ENCODE results near the gene TMEFF1. TPM values are rescaled to one million over a fixed set of nuclear protein-coding genes. Genes with fewer than 3 reads are reported as not detected.

The TMEFF1 gene
- total RNA-seq, 1 donor from 2014 or later = 9.1 TPM

- DNase-seq (ENCODE audit: extremely low spot score, unreplicated experiment) = no peak
- peaks cover 19% of the 10 kb centered on the region for H3K4me1 Mint-ChIP-seq (ENCODE audit: unreplicated experiment)
Observed at GRCh38 chr9:100441911-100442361, 31.0 kb upstream of the TMEFF1 start.

GRCh38 chr9:100443781-100444768 lies 28.9 kb upstream of the TMEFF1 start:
- TF ChIP-seq CTCF (IDR thresholded peaks at IDR 0.05) = no peak
- H3K9me3 Mint-ChIP-seq (ENCODE audit: unreplicated experiment) = no peaks in the 10 kb centered on the region
- DNase-seq (ENCODE audit: extremely low spot score, unreplicated experiment) = no peak
- peaks cover 29% of the 10 kb centered on the region for H3K36me3 Mint-ChIP-seq (ENCODE audit: unreplicated experiment)
- H3K4me1 Mint-ChIP-seq (ENCODE audit: unreplicated experiment) = peaks cover 10% of the 10 kb centered on the region
- H3K27me3 Mint-ChIP-seq (ENCODE audit: unreplicated experiment) = no peaks in the 10 kb centered on the region
- H3K27ac Mint-ChIP-seq (ENCODE audit: unreplicated experiment) = no peak overlapping the region
- H3K4me3 Mint-ChIP-seq (ENCODE audit: unreplicated experiment) = no peak overlapping the region

More at GRCh38 chr9:100441911-100442361, 31.0 kb upstream of the TMEFF1 start:
- H3K27ac Mint-ChIP-seq (ENCODE audit: unreplicated experiment) = no peak overlapping the region
- no peak overlapping the region for H3K4me3 Mint-ChIP-seq (ENCODE audit: unreplicated experiment)
- peaks cover 22% of the 10 kb centered on the region for H3K36me3 Mint-ChIP-seq (ENCODE audit: unreplicated experiment)
- H3K27me3 Mint-ChIP-seq (ENCODE audit: unreplicated experiment) = no peaks in the 10 kb centered on the region
- no peaks in the 10 kb centered on the region for H3K9me3 Mint-ChIP-seq (ENCODE audit: unreplicated experiment)
- TF ChIP-seq CTCF (IDR thresholded peaks at IDR 0.05) = no peak

DNA sequence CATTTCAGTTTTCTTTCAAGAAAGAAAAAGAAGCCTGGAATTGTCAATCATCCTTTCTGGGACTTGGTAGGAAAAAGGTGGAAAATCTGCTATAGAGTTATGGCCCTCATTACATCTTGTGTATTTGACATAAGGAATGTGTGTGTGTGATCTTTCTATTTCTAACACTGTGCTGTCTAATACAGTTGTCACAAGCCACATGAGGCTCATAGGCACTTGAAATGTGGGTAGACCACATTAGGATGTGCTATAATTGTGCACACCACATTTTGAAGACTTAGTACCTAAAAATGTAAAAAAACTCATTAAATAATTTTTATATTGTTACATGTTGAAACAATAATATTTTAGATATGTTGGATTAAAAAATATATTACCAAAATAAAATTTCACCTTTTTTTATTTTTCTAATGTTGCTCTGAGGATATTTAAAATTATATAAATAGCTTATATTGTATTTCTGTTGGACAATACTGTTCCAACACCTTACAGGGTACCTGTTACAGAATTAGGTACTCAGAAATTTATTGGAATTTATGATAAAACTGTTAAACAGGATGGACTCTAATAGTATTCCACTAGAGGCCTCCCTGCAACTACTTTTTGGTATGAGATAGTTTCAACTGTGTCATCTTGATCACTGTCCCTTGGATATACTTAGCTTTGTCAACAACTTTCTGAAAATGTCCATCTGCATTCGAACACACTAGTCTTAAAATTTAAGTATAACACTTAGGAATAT lies 27.6 kb upstream of the TMEFF1 start:
- Mint-ChIP-seq H3K4me1 (ENCODE audit: unreplicated experiment) (peaks cover 5% of the 10 kb centered on the region), H3K27ac (ENCODE audit: unreplicated experiment) (no peak overlapping the region), H3K4me3 (ENCODE audit: unreplicated experiment) (no peak overlapping the region), H3K27me3 (ENCODE audit: unreplicated experiment) (no peaks in the 10 kb centered on the region), H3K9me3 (ENCODE audit: unreplicated experiment) (no peaks in the 10 kb centered on the region), H3K36me3 (ENCODE audit: unreplicated experiment) (peaks cover 35% of the 10 kb centered on the region)
- no peak for DNase-seq (ENCODE audit: extremely low spot score, unreplicated experiment)
- TF ChIP-seq CTCF (IDR thresholded peaks at IDR 0.05) = no peak

DNA sequence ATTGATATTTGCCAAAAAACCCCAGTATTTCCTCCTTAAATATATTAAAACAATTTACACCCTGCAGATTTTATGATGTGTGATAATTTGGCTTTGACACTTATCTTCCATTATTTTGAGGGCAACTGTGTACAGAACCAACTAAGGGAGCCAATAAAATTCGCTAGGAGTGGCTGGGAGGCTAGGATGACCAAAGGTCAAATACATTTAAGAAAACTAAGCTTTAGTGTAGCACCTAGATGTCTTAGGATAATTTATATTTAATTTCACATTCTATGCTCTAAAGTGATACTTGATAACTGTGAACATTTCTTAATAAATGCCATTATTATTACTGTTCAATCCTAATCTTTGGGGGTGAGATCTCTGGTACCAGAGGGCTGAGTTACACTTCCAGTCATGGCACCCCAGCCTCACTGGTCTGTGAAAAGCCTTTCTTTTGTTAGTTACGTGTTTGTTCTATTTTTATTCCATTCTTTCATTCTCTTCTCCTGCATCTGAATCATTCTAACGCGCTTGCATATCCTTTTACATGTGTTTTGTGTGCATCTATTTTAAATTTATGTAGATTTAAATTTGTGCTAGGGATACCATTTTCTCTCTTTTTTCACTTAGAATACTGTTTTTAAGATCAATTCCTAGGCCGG lies 26.9 kb upstream of the TMEFF1 start:
- Mint-ChIP-seq H3K4me3 (ENCODE audit: unreplicated experiment) (no peak overlapping the region), H3K4me1 (ENCODE audit: unreplicated experiment) (peaks cover 4% of the 10 kb centered on the region), H3K27ac (ENCODE audit: unreplicated experiment) (no peak overlapping the region), H3K9me3 (ENCODE audit: unreplicated experiment) (no peaks in the 10 kb centered on the region), H3K27me3 (ENCODE audit: unreplicated experiment) (no peaks in the 10 kb centered on the region), H3K36me3 (ENCODE audit: unreplicated experiment) (peaks cover 42% of the 10 kb centered on the region)
- no peak for DNase-seq (ENCODE audit: extremely low spot score, unreplicated experiment)
- no peak for TF ChIP-seq CTCF (IDR thresholded peaks at IDR 0.05)
